Stimulated activated CD8-positive, alpha-beta memory T cell treated with anti-CD3 and anti-CD28 coated beads, Interleukin-15, amount 100 ng/mL, for 1 hour (primary cell): ENCODE results near the gene AKAP8L.

Experiments
- DNase-seq: peaks from one replicate; pipeline ENCODE4 v3.0.0-alpha.2; 2020; ENCODE audit warnings: low read depth

The AKAP8L gene

DNA sequence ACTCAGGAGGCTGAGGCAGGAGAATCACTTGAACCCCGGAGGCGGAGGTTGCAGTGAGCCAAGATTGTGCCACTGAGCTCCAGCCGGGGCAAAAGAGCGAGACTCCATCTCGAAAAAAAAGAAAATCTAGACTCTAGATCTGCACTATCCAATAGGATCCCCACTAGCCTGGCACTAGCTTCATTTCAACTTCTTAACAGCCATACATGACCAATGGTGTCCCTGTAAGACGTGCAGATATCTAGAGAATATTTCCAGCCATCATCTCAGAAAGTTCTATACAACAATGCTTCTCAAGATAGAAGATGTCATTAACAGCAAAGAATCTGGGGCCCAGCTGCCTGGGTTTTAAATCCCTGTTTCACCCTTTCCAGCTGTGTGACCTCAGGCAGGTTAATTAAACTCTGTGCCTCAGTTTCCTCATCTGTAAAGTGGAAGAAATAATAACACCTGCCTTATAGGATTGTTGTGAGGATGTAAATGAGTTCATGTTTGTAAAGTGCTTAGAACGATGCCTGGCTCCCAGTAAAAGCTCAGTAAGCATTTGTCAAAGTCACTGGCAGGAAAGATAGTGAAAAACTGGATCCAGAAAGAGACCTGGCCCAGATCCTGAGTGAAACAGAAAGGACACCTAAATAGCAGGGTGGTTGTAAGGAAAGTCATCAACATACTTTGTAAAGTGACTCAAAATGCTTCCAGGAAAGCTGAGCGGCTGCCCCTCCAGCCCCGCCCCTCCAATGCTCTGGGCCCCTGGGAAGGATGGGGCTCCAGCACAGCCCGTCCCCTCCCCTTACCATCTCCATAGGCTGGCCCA, 17.4 kb upstream of the AKAP8L start:
- no peak for DNase-seq

DNA sequence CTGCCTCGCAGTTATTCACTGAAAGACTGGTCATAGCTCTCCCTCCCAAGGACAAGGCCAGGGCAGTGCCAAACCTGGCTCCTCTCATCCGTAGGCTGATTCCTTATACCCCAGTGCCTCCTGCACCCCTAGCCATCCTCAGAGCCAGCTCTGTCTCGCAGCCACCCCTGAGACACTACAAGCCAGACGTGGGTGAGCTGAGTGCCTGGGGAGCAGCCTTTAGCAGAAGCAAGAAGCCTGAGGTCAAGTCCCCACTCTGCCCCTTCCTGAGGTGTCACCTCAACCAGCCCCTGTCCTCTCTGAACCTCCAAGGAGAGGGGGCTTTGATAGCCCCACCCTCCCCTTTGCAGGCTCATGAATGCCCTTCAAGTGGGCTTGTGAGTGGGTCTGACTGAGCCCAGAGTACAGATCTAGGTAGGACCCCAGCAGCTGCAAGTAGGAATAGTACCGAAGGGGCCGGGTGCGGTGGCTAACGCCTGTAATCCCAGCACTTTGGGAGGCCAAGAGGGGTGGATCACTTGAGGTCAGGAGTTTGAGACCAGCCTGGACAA, 14.8 kb upstream of the AKAP8L start:
- no peak for DNase-seq

DNA sequence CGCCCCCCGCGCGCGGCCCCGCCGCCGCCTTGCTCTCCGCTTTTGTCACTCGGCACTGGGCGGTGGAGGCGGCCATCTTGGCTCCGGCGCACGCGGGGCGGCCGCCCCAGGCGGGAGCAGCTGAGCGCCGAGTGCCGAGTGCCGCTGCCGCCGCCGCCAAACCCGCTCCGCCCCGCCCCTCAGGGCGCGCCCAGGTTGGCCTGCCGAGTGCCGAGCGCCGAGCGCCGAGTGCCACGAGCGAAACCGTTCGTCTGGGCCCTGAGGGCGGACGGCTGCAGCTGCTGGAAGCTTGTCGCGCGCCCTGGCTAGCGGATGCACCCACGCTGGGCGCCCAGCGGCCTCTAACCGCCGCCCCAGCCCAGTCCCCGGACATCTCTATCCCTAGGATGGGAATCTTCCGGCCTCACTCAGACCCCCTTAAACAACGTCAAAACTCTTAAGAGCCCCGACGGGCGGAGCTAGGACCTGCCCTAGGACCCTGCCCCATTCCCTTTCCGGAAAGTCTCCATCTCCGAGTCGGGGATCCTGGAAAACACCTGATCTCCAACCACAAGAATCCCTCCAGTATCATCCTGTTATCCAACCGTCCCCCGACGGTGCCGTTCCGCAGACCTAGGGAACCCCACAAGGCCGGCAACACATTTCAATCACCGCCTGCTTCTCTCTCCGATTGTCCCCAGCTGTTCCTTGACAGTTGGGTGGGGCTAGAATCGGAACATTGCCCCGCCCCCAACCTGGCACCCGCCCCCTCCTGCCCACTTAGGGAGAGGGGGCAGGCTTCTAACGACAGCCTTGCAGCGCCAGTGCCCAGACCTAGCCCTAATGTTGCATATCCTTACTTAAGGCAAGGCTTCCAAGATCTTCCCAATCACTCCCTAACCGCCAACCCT, 14.1 kb upstream of the AKAP8L start:
- DNase-seq: peak; percentile 79

DNA sequence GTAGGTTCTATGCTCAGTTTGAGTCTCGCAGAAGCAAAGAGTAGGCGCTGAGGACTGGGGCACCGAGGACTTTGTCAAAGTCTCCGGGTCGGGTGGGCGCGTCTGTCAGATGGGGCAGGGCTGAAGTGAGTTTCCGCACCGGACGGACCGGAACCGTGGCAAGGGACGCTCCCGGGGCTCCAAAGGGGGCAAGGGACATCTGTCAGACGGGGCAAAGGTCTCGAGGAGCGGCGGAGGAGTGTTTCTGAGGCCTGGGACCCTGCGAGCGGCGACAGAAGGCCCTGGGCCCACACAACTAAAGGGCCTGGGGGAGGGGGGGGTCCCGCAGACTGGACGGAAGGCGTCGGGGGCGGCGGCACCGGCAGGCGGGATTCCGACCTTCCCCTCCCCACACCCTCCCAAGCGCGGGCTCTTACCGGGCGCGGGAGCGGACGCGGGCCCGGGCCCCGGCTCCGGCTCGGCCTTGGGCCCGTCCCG, 13.3 kb upstream of the AKAP8L start:
- DNase-seq: no peak

DNA sequence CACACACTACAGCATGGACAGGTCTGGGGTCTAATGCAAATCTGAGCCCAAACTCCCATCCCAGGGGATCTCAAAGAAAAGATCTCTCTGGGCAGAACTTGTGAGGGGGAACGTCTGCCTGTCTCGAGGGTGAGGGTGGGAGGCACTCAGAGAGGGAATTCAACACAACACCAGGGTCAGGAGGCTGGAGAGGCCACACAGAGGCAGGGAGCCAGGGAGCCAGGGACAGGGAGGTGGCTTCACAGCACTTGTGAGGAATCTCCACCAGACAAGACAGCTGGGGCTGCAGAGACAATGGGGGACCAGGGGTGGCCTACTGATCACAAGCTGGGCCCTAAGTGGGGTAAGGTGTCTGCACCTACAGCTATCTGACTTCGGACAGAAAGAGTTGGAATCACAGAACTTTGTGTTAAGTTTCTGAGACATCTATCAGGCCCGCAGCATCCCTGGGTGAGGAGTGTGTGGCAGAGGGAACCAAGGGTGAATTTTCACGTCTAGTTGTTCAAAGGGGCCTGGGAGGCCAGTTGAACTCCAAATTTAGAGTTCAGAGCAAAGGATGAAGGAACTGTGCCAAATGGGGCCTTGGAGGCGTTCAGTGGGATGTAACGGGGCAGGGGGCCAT, 12.7 kb upstream of the AKAP8L start:
- no peak for DNase-seq

DNA sequence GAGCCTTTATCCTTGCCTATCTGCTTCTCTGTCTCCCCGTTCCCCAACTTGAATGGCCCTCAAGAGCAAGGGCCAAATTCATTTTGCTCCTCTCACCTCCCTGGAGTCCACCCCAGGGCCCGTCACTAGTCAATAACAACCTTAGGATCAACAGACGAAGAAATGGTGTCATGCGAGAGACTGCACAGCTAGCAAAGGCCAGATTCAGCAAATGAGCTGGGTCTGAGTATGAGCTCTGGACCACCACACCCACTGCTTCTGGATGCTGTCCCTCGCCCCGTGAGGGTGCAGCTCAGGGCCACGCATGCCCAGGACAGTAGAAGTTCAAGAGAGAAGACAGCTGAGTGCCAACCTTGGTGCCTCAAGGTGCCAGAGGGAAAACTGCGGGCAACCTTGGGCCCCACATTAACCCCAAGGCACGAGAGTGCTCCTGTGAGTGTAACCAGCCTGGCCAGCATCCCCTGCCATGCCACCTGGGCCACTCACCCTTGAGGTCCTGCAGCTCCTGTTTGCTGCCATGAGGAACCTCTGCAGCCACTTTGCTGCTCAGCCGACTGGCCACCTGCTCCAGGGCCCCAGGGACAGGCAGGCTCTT, 11.8 kb upstream of the AKAP8L start:
- no peak for DNase-seq

DNA sequence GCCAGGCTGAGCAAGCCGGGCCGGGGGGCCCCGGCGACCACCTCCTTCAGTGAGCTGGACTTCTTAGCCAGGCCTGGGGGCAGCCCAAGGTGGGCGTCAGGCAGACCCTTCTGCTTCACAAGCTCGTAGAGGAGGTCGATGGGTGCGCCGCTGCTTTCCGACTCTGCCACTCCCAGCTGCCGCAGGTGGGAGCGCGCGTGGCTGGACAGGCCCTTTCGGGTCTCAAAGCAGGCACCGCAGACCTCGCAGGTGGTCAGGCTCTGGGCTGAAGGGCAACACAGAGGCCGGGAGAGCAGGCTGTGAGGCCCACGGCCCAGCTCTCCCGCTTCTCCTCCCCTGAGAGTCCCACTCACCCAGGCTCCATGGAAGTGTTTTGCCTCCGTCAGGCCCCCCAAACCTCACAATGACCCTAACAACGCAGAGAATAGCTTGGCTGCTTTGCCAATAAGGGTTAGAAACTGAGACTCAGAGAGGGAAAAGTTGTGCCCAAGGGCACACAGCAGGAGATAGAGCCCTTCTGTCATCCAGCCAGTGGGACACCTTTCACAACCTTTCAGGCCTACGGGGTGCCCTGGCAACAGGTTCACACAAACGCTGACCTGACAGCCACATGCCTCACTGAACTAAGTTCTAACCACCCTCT, 11.2 kb upstream of the AKAP8L start:
- DNase-seq: no peak

DNA sequence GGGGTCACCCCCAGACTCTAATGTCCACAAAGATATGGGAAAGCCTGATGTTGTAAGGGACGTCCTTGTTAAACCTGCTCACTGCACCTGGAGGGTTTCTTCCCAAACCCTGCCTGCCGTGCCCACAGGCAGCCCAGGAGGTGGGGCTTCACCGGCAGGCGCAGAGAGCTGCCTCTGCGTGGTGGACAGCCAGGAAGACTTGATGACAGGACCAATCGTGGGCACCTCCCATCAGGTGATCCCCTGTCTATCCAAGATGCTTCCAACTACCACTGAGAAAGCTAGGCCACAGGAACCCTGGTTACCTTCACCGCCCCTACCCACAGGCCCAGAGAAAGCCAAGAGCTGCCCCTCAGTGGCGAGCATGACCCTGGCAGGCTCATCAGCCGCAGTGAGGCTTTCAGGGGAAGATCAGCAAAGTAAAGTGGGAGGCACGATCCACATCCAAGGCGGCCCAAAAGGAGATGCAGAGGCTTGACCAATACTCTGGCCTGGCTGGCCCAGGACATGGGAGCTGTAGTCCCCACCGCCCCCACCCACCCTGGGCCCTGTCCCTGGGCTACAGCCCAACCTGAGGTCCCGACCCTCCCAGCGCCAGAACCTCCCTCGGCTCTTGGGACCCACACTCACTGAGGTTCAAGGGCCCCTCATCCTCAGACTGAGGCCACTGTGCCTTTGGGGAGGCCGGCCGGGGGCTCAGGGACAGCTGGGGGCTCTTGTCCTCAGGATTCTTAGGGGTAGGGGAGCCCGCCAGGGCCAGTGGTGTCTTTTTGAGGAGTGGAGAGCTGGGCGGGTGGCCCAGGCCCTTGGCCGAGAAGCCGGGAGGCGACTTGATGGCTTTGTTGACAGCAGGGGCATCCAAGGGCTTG, 10.4 kb upstream of the AKAP8L start:
- no peak for DNase-seq

DNA sequence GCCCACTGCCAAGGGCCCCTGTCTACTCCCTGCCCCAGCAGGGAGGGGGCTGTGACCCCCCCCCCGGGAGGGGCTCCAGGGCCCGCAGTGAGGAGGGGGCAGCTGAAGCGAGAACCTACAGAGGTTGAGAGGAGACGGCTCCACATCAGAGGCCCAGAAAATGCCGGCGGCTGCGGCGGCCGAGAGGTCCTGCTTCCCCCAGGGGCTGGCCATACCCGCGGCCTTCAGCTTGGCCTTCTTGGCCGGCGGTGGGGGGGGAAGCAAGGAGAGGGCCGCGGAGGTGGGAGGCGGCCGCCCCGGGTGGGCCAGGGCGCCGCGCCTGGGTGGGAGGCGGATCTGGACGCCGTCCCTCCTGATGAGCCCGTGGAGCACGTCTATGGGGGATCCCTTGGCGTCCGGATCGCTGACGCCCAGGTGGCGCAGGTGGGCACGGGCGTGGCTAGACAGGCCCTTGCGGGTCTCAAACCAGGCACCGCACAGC, 9.2 kb upstream of the AKAP8L start:
- no peak for DNase-seq

DNA sequence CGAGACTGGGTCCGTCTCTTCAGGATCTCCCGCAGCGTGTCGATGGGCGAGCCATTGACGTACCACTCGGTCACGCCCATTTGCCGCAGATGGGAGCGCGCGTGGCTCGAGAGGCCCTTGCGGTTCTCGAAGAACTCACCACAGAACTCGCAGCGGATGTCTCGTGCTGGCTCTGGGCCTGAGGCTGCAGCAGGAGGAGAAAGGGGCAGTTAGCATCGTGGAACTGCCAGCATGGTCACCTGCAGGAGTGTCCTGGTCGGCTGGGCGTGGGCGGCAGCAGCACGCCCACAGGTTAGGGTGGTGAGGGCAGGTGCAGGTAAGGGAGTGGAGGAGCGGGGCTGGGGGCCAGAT, 8.5 kb upstream of the AKAP8L start:
- DNase-seq: no peak

DNA sequence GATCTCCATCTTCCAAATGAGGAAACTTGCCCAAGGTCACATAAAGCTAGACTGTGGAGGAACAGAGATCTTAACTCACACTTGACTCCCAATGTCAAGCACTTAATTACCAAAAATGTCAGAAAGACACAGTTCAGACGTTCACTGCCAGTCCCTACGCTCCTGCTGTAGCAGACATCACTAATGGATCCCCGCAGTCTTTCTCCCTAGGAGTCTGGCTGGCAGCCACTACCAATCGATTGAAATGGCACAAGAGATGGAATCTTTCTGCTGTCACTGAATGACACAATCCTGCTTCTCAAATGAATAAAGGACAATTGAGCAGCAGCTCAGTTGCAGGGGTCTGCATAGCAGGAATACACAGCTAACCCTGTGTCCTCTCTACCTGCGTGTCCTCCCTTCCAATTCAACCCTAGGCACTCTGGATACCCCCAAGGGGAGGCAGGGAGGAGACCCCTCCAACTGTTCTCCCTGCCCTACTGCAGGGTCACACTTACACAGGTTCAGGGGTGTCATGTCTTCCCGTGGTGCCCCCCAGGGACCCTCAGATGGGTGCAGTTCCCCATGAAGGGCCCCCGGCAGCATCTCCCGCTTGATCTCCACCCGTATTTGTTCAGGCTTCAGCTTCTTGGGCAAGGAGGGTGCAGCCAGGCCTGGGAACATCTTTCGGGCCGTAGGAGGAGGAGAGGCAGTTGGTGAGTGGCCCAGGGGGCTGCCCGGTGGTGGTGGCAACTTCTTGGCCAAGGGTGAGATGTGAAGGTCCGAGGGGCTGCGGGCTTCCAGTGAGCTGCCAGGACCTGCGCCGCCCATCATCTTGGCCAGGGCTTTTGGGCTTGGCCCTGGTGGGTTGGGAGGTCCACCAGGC, 7.9 kb upstream of the AKAP8L start:
- no peak for DNase-seq

DNA sequence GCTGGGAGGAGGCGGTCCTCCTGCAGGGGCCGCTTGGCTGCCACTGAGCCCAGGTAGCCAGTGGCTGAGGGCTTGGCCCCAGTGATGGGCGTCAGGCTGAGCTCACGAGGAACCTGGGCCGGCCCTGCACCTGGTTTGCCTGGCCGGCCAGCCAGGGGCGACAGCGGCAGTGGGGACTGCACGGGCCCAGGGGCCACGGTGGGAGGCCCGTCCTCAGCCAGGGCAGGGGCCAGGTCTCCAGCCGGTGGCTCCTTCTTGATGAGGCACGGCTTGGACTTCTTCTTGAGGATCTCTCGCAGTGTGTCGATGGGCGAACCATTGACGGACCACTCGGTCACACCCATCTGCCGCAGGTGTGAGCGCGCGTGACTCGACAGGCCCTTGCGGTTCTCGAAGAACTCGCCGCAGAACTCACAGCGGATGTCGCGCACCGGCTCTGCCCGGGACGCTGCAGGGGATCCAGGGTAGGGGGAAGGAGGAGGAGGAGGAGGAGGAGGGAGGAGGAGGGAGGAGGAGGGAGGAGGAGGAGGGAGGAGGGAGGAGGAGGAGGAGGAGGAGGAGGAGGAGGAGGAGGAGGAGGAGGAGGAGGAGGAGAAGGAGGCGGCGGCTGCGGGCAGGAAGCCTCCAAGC, 6.6 kb upstream of the AKAP8L start:
- no peak for DNase-seq

DNA sequence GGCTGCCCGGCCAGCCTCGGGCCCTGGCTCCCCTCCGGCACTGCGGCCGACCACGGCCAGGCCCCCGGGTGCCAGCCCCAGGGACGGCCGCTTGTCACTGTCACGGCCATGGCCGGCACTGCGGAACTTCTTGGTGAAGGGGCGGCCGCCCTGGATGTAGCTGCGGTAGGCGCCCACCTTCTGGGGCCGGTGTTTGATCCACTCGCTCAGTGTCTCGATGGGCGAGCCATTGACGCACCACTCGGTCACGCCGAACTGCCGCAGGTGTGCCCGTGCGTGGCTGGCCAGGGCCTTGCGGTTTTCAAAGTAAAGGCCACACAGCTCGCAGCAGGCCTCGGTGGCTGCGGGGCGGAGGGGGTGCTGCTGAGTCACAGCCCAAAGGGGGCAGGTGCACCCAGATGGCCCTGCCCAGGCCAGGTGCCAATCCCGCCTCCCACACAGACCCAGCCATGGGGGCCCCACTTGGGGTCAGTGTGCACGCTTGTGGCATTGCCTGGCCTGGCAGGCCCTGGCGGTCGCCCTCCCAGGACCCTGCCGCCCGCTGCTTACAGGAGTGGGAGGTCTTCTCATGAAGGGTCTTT, 6.0 kb upstream of the AKAP8L start:
- DNase-seq: no peak

DNA sequence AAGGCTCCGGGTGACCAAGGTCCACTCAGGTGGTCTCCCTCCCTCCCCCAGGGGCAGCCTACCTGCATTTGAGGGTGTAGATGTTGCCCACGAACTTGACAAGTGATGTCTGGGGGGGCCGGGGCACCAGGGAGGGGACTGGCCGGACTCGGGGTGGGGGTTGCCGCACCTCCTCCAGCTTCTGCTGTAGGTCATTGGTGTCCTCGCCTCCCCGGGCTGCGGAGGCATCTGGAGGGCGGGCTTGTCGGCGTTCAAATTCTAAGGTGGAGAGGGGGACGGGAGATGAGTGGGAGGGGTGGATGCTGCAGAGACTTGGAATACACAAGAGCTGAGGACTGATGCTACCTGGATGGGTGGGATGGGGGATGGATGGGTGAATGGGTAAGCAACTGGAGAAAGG, 5.3 kb upstream of the AKAP8L start:
- no peak for DNase-seq

DNA sequence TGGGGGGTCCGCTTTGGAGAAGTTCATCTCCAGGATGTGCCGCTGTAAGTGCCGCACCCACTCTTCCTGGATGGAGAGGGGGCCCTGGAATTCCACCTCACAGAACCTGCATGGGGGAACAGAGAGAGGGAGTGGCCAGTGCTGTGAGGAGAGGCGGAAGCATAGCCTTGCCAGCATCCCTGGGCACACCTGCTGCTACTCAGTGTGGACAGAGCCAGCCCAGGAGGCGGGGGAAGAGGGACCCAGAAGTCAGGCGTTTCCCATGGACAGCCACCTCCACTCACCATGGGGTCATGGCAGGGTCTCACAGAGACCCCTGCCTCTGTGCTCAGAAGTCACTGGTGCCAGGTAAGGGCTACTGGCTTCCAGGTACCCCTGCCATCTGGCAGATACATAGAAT, 4.3 kb upstream of the AKAP8L start:
- DNase-seq: no peak

DNA sequence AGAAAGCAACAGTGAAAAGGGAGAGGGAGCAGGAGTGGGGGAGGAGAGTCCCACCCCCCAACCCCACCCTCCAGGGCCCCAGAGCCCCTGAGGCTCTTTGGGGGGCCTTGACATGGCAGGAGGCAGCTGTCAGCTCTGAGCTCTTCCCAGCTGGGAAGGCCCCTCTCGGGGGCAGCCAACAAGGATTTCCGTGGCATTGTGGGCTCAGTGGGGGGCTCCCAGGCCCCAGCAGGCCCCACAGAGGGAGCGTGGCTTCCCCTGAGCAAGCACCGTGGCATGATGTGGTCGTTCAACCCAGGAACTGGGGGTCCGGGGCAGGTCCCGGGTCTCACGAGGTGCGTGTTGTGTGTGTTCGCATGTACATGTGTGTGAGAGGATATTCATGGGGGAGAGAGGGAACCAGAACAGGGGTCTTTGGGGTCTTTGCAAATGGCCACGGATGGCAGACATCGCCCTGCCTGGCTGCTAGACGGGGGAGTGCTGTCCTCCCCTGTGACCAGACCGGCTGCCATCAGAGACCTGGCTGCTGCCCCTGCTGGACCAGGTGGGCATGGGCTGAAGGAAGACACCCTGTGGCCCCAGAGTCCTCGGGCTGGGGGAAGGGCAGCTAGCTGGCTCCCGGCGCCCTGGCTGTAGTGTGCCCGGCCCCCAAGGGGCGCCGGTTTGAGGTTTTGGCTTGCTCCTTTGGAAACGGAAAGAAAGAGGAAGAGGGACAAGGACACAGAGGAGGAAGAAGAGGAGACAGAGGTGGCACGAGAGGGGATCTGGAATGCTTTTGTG, 3.7 kb upstream of the AKAP8L start:
- no peak for DNase-seq

DNA sequence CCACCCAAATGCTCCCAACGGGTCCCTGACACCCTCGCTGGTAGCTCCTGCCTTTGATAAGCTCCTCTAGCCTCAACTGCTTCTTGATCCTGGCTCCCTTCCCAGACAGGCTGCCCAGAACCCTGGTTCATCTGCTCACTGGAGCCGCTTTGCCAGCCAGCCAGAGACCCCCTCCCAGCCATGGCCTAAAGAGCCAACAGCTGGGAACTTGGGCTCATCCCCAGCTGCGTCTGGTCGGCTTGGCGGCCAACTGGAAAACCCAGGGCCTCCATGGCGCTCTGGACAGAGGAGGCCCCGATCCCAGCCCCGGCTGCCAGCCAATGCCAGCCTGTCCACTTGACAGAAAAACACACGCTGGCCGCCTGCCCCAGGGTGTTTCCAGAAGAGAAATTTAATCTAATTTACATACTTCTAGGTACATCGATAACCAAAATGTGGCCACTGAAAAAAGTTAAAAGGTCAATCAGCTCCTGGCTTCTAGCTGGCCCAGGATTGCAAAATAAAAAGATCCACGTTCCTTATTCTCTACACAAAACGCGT, 3.0 kb upstream of the AKAP8L start:
- no peak for DNase-seq
